Glutamatergic neuron (in vitro differentiated cells): ENCODE measurements around the gene R3HDM1. TPM values are rescaled to one million over a fixed set of nuclear protein-coding genes. Genes with fewer than 3 reads are reported as not detected.
"Not testable (repeated sequence)": the region's sequence is repeated elsewhere in the genome, so short reads cannot be mapped to it uniquely, and the experiment has no call there.

Experiments used
- DNase-seq: peaks from one replicate; pipeline ENCODE4 v3.0.0; 2022
- H3K27ac Mint-ChIP-seq: one replicate; pipeline ENCODE4 v1.8.0; 2020; ENCODE audit warnings: mild to moderate bottlenecking, mixed read lengths, inconsistent platforms; ENCODE audit not compliant: unreplicated experiment
- H3K27me3 Mint-ChIP-seq: one replicate; pipeline ENCODE4 v1.8.0; 2020; ENCODE audit warnings: mild to moderate bottlenecking, moderate library complexity, mixed read lengths, inconsistent platforms; ENCODE audit not compliant: unreplicated experiment
- H3K36me3 Mint-ChIP-seq: one replicate; pipeline ENCODE4 v1.8.0; 2020; ENCODE audit warnings: mild to moderate bottlenecking, mixed read lengths, inconsistent platforms; ENCODE audit not compliant: unreplicated experiment
- H3K4me1 Mint-ChIP-seq: one replicate; pipeline ENCODE4 v1.8.0; 2020; ENCODE audit warnings: mild to moderate bottlenecking, low read depth, mixed read lengths, inconsistent platforms; ENCODE audit not compliant: unreplicated experiment
- H3K4me3 Mint-ChIP-seq: one replicate; pipeline ENCODE4 v1.8.0; 2020; ENCODE audit warnings: mild to moderate bottlenecking, mixed read lengths, inconsistent platforms; ENCODE audit not compliant: unreplicated experiment
- H3K9me3 Mint-ChIP-seq: one replicate; pipeline ENCODE4 v1.8.0; 2020; ENCODE audit warnings: mild to moderate bottlenecking, moderate library complexity, mixed read lengths, inconsistent platforms; ENCODE audit not compliant: unreplicated experiment
- total RNA-seq: library from RNA; stranded (reverse); fragmentation: NEBNext Ultra II Directional; extraction: Animal tissue kit (Norgen Biotek cat#: 25700); gene quantifications from one replicate; pipeline ENCODE4 v1.2.1, GENCODE V29; 2021; ENCODE audit not compliant: unreplicated experiment
- TF ChIP-seq, protein P1 (sequence below): fragments of 200-600 bp; sonication (generic); IDR thresholded peaks from one replicate; pipeline ENCODE4 v1.5.0; 2021; ENCODE audit not compliant: partially characterized antibody, unreplicated experiment

The R3HDM1 gene
- total RNA-seq, 1 donor from 2014 or later = 57.7 TPM

GRCh38 chr2:135641156-135642068 is 110.1 kb downstream of the R3HDM1 start:
- no peaks in the 10 kb centered on the region for H3K9me3 Mint-ChIP-seq
- H3K27ac Mint-ChIP-seq = no peak overlapping the region
- DNase-seq = no peak
- H3K4me3 Mint-ChIP-seq = no peak overlapping the region
- H3K27me3 Mint-ChIP-seq = no peaks in the 10 kb centered on the region
- H3K4me1 Mint-ChIP-seq = no peaks in the 10 kb centered on the region
- H3K36me3 Mint-ChIP-seq = no peaks in the 10 kb centered on the region
- TF ChIP-seq, protein P1, sequence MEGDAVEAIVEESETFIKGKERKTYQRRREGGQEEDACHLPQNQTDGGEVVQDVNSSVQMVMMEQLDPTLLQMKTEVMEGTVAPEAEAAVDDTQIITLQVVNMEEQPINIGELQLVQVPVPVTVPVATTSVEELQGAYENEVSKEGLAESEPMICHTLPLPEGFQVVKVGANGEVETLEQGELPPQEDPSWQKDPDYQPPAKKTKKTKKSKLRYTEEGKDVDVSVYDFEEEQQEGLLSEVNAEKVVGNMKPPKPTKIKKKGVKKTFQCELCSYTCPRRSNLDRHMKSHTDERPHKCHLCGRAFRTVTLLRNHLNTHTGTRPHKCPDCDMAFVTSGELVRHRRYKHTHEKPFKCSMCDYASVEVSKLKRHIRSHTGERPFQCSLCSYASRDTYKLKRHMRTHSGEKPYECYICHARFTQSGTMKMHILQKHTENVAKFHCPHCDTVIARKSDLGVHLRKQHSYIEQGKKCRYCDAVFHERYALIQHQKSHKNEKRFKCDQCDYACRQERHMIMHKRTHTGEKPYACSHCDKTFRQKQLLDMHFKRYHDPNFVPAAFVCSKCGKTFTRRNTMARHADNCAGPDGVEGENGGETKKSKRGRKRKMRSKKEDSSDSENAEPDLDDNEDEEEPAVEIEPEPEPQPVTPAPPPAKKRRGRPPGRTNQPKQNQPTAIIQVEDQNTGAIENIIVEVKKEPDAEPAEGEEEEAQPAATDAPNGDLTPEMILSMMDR = no peak

GRCh38 chr2:135647836-135648579 is 116.7 kb downstream of the R3HDM1 start:
- no peaks in the 10 kb centered on the region for H3K4me1 Mint-ChIP-seq
- H3K36me3 Mint-ChIP-seq = no peaks in the 10 kb centered on the region
- DNase-seq = no peak
- H3K4me3 Mint-ChIP-seq = no peak overlapping the region
- no peak overlapping the region for H3K27ac Mint-ChIP-seq
- H3K9me3 Mint-ChIP-seq = no peaks in the 10 kb centered on the region
- TF ChIP-seq, protein P1 = no peak
- no peaks in the 10 kb centered on the region for H3K27me3 Mint-ChIP-seq

GRCh38 chr2:135650721-135651120 is 119.4 kb downstream of the R3HDM1 start:
- Mint-ChIP-seq H3K4me3 (no peak overlapping the region), H3K27me3 (no peaks in the 10 kb centered on the region), H3K36me3 (no peaks in the 10 kb centered on the region), H3K27ac (no peak overlapping the region), H3K4me1 (no peaks in the 10 kb centered on the region), H3K9me3 (no peaks in the 10 kb centered on the region)
- no peak for DNase-seq
- TF ChIP-seq, protein P1 = no peak

DNA sequence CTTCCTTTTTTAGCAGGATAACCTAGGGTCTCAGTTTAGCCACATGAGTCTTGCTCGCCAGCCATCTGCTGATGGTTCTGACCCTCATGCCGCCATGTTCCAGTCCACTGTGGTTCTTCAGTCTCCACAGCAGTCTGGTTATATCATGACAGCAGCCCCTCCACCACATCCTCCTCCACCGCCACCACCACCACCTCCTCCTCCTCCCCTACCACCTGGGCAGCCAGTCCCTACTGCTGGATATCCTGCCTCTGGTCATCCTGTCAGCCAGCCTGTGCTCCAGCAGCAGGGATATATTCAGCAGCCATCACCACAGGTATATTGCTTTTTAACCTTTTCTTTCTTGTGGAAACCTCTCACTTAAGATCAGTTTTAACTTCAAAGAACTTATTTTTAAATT is 120.4 kb downstream of the R3HDM1 start:
- TF ChIP-seq, protein P1 = no peak
- Mint-ChIP-seq H3K4me1 (no peaks in the 10 kb centered on the region), H3K27me3 (no peaks in the 10 kb centered on the region), H3K9me3 (no peaks in the 10 kb centered on the region), H3K27ac (no peak overlapping the region), H3K4me3 (no peak overlapping the region), H3K36me3 (no peaks in the 10 kb centered on the region)
- no peak for DNase-seq

DNA sequence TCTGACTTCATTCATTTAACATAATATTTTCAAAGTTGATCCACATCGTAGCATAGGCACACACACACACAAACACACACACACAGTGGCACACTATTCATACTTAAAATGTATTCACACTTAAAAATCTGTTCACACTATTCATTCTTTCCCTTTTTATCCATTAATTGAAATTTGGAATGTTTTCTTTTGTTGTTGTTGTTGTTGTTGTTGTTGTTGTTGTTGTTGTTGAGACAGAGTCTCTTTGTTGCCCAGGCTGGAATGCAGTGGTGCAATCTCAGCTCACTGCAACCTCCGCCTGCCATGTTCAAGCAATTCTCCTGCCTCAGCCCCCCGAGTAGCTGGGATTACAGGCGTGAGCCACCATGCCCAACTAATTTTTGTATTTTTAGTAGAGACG is 123.0 kb downstream of the R3HDM1 start:
- not testable (repeated sequence) for H3K9me3 Mint-ChIP-seq, H3K4me3 Mint-ChIP-seq, H3K36me3 Mint-ChIP-seq, DNase-seq, H3K4me1 Mint-ChIP-seq, H3K27me3 Mint-ChIP-seq, H3K27ac Mint-ChIP-seq
